ENCODE results near the gene RPS6KA5.
"Not testable (repeated sequence)": the region's sequence is repeated elsewhere in the genome, so short reads cannot be mapped to it uniquely, and the experiment has no call there.

The RPS6KA5 gene

DNA sequence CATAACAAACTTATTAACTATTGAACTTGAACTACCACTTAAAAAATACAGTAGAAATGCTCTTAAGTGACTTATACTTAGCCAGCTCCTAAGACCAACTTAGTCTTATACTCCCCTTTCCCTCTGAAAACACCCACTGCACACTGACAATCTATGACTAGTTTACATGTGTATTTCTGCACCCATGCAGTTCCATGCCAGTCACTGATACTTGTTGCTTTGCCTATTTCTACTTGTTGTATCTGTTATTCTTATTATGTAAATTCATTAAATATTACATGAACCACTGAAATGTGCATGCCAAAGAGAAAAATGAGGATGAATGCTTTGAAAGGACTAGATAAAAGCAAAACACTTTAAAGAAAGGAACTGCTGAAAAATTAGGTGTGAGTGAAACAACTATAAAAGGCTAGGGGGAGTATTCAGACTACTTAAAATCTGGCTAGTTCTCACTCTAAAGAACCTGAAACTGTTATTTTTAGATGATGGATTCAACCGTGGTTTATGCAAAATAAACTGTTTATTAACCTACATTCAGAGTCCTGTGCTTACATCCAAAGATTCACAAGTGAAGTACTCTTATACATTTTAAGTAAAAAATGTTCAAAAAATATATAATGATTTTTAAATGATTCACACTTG is 74.7 kb downstream of the RPS6KA5 start:
- DNase-seq (ENCODE audit: low read depth in 2 of 2): no peak

DNA sequence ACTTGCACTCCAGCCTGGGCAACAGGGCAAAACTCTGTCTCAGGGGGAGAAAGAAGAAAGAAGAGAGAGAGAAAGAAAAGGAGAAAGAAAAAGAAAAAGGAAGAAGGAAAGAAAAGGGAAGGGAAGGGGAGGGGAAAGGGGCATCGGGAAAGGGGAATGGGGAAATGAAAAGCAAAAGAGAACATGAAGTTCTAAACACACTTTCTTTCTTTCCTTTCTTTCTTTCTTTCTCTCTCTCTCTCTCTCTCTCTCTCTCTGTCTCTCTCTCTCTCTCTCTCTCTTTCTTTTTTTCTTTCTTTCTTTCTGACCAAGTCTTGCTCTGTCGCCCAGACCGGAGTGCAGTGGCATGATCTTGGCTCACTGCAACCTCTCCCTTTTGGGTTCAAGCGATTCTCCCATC is 76.9 kb downstream of the RPS6KA5 start:
- DNase-seq (ENCODE audit: low read depth in 2 of 2): no peak

- DNase-seq (ENCODE audit: low read depth in 2 of 2): no peak
Measured at GRCh38 chr14:90981636-90982035, 78.8 kb downstream of the RPS6KA5 start.

- not testable (repeated sequence) for DNase-seq (ENCODE audit: low read depth in 2 of 2)
Measured at GRCh38 chr14:90980636-90981035, 79.8 kb downstream of the RPS6KA5 start.

GRCh38 chr14:90979515-90979914 is 80.9 kb downstream of the RPS6KA5 start:
- no peak for DNase-seq (ENCODE audit: low read depth in 2 of 2)

GRCh38 chr14:90976101-90976500 is 84.3 kb downstream of the RPS6KA5 start:
- no peak for DNase-seq (ENCODE audit: low read depth in 2 of 2)

GRCh38 chr14:90971687-90972086 is 88.8 kb downstream of the RPS6KA5 start:
- no peak for DNase-seq (ENCODE audit: low read depth in 2 of 2)

- no peak for DNase-seq (ENCODE audit: low read depth in 2 of 2)
Measured at GRCh38 chr14:90970167-90970600, 90.3 kb downstream of the RPS6KA5 start.

- DNase-seq (ENCODE audit: low read depth in 2 of 2): no peak
Measured at GRCh38 chr14:90969531-90970166, 90.8 kb downstream of the RPS6KA5 start.

DNA sequence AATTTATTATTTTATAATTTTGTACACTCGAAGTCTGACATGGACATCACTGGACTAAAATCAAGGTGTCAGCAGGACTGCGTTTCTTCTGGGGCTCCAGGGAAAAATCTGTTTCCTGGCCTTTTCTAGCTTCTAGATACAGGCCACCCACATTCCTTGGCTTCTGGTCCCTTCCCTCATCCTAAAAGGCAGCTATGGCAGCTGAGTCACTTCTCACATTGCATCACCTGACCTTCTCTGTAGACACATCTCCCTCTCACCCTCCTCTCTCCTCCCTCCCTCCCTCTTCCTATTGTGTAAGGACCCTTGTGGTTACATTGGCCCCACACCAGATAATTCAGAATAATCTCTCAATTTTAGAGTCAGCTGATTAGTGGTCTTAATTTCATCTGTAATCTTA is 92.4 kb downstream of the RPS6KA5 start:
- no peak for DNase-seq (ENCODE audit: low read depth in 2 of 2)

DNA sequence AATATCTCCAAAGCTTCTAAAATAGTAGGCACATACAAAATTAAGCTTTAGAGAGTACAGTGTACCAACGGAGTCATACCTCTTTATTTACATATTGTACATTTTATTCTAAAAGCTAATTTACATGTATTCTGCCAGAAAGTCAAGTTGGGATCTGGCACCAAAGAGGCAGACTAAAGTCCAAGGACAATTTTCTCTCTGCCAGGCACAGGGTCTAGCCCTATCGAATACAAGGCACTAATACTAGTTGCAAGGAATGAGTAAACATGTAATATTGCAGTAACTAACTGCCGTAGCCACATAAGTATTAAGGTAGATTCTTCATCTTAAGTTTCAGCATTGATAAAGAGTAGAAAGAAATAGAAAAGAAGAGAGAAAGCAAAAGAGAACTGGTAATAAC is 93.9 kb downstream of the RPS6KA5 start:
- DNase-seq (ENCODE audit: low read depth in 2 of 2): no peak

- no peak for DNase-seq (ENCODE audit: low read depth in 2 of 2)
Measured at GRCh38 chr14:90965765-90966164, 94.7 kb downstream of the RPS6KA5 start.

- DNase-seq (ENCODE audit: low read depth in 2 of 2): no peak
Measured at GRCh38 chr14:90963343-90963742, 97.1 kb downstream of the RPS6KA5 start.

DNA sequence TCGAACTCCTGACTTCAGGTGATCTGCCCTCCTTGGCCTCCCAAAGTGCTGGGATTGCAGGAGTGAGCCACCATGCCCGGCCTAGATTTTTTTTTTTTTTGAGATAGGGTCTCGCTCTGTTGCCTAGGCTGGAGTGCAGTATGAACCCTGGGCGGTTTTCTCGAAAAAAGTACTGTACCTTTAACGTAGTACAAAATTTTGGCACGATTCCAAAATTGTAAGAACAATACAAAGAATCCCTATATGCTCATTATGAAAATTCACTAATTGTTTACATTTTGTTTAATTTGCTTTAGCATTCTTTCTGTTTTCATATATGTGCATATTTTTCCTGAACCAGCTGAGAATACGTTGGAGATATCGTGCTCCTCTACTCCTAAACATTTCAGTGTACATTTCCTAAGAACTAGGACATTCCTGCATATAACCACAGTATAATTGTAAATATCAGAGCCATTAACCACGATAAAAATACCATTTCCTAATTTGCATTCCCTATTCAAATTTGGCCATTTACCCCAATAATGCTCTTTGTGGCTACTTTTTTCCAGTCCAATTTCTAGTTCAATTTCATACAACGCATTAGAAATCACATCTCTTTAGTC is 97.8 kb downstream of the RPS6KA5 start:
- no peak for DNase-seq (ENCODE audit: low read depth in 2 of 2)

- DNase-seq (ENCODE audit: low read depth in 2 of 2): no peak
Measured at GRCh38 chr14:90960818-90961217, 99.6 kb downstream of the RPS6KA5 start.

DNA sequence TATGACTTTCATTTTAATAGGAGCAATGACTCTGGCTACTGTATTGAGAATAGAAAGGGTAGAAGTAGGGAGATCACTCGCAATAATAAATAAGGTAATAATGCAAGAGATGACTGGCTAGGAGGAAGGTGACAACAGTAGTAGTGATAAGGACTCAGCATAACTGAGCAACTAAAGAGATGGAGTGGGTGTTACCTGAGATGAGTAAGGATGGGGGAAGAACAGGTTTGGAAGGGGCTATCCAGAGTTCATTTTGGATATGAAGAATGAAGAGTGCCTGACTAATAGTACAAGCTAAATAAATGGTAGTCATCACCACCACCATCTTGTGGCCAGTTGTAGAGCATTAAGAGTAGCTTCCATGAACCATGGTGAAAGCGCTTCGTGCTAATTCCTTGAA is 101.1 kb downstream of the RPS6KA5 start:
- DNase-seq (ENCODE audit: low read depth in 2 of 2): no peak

DNA sequence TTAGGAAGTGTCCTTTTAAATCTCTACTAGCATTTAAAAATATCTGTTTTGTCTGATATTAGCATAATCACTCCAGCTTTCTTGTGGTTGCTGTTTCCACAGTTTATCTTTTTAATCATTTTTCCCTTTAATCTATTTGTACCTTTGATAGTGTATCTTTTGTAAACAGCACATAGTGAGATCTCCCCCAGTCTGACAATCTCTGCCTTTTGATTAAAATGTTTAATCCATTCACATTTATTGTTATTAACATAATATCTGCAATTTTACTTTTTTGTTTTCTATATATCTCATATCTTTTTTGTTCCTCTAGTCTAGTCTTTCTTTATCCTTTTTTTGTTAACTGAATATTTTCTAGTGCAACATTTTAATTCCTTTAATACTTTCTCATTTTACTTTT is 104.2 kb downstream of the RPS6KA5 start:
- no peak for DNase-seq (ENCODE audit: low read depth in 2 of 2)

DNA sequence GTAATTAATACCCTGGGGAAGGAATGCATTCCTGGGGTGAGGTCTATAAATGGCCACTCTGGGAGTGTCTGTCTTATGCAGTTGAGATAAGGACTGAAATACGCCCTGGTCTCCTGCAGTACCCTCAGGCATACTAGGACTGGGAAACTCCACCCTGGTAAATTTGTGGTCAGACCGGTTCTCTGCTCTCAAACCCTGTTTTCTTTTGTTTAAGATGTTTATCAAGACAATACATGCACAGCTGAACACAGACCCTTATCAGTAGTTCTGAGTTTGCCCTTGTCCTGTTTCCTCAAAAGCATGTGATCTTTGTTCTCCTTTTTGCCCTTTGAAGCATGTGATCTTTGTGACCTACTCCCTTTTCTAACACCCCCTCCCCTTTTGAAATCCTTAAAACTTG is 106.8 kb downstream of the RPS6KA5 start:
- DNase-seq (ENCODE audit: low read depth in 2 of 2): not testable (repeated sequence)

GRCh38 chr14:90943367-90943766 is 117.1 kb downstream of the RPS6KA5 start:
- DNase-seq (ENCODE audit: low read depth in 2 of 2): no peak

GRCh38 chr14:90942511-90942910 is 117.9 kb downstream of the RPS6KA5 start:
- DNase-seq (ENCODE audit: low read depth in 2 of 2): no peak

DNA sequence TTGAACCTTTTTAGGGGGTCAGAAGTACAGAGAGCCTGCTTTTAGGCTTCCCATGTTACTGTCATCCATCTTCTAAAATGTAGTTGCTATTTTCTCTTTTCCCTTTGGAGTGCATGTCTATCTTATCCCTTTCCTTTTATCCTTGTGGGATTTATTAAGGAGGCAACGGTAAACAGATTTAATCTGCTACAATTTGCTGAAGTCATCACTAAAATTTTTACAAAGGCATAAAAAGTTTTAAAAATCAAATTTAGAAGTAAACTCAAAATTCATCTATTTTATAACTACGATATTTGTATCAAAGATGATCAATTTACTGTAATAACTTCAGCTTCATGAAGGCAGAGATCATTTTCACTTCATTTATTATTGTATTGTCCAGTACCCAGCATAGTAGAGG is 118.7 kb downstream of the RPS6KA5 start:
- DNase-seq (ENCODE audit: low read depth in 2 of 2): no peak

DNA sequence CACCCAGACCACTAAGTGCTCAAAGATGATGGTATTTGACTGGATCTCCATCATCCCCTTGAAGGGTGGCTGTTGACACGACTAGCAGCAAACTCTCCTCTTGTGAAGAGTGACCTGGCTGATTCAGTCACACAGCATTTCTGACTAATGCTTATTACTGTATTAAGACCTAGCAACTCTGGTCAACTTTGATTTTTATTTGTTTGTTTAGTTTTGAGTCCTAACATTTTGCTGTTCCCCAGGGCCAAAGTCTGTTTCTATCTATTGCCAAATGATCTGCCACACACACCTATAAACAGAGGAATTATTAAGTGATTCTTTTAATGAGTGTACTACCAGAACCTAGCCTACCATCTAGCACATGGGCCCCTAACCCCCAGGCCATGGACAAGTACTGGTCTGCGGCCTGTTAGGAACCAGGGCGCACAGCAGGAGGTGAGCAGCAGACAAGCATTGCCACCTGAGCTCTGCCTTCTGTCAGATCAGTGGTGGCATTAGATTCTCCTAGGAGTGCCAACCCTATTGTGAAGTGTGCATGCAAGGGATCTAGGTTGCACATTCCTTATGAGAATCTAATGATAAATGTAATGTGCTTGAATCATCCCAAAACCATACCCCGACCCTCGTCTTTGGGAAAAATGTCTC is 120.0 kb downstream of the RPS6KA5 start:
- no peak for DNase-seq (ENCODE audit: low read depth in 2 of 2)

Measured in stimulated activated CD8-positive, alpha-beta memory T cell treated with anti-CD3 and anti-CD28 coated beads, Interleukin-7, amount 100 ng/mL, for 4 hours (primary cell).